Ovary (tissue), 3 donors: ENCODE data around the gene SLC12A6.

Experiments used
- CTCF ChIP-seq, 3 donors: fragments of 450-650 bp in 2 of 3; fragments of 200-600 bp in 1 of 3; IDR thresholded peaks; one replicate each; pipeline versions ENCODE4 v1.5.1 to v1.8.0; 2016 to 2022; ENCODE audit warnings: antibody characterized with exemption in 3 of 3, mild to moderate bottlenecking in 1 of 3
- EP300 ChIP-seq: sonication (generic); formaldehyde crosslinking; IDR thresholded peaks from one replicate; pipeline ENCODE4 v1.6.1; 2017; ENCODE audit warnings: antibody characterized with exemption
- donor health status: DM: no; HTN: no; CAD: no.

GRCh38 chr15:34332553-34333120, 4.9 kb downstream of the SLC12A6 start:
- no peak for TF ChIP-seq CTCF (IDR thresholded peaks at IDR 0.05)
- no peak for TF ChIP-seq EP300
